Activated CD8-positive, alpha-beta memory T cell treated with anti-CD3 and anti-CD28 coated beads for 4 hours (primary cell): Measurements from ENCODE around the gene PCDH9.
"Not testable (repeated sequence)": the region's sequence is repeated elsewhere in the genome, so short reads cannot be mapped to it uniquely, and the experiment has no call there.

Experiments
- DNase-seq, 2 donors: peaks; one replicate each; pipeline ENCODE4 v3.0.0-alpha.2; 2020; ENCODE audit warnings: low read depth in 2 of 2

PCDH9 gene

DNA sequence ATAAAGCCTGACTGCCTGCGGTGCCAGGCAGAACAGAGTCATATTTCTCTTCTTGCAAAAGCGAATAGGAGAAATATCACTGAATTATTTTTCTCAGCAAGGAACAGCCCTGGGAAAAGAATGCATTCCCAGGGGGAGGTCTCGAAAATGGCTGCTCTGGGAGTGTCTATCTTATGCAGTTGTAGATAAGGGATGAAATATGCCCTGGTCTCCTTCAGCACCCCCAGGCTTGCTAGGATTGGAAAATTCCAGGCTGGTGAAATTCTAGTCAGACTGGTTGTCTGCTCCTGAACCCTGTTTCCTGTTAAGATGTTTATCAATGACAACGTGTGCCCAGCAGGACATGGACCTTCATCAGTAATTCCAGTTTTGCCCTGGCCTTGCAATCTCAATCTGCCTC lies 469.5 kb downstream of the PCDH9 start:
- DNase-seq = not testable (repeated sequence)

DNA sequence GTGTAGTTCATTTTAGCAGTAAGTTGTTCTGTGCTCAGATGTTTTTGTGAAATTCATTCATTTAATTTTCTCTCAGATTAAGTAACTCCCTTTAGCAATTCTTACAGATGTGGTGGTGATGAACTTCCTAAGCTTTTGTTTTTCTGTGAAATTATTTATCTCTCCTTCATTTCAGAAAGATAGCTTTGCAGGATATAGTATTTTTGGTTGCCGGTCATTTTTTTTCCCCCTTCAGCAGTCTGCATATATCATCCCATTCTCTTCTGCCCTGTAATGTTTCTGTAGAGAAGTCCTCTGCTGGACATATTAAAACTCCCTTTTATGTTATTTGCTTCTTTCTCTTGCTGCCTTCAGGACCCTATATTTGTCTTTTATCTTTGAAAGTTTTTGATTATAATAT lies 470.2 kb downstream of the PCDH9 start:
- DNase-seq = no peak

DNA sequence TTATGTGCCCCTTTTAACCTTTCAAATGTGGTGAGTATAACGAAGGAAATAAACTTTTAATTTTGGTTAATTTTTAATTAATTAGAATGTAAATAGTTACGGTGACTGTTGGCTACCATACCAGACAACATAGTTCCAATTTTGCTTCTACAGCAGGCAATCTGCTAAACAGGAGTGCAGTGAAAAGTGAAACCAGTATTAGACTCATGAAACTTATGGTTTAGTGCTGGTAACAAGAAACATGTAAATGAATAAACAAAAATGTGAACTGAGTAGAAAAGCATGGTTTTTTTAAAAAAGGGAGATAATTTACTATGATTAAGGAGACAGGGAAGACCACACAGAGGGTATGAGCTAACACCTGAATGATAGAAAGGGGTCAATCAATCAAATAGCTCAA lies 478.4 kb downstream of the PCDH9 start:
- DNase-seq = no peak

DNA sequence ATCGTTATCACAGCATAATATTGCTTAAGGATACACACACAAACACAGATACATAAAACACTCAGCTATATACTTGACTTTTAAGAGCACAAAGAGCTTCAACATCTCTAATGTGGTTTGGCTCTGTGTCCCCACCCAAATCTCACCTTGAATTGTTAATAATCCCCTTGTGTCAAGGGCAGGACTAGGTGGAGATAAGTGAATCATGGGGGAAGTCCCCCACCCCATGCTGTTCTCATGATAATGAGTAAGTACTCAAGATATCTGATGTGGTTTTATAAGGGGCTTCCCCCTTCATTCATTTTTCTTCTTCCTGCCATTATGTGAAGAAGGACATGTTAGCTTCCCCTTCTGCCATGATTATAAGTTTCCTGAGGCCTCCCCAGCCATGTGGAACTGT lies 481.4 kb downstream of the PCDH9 start:
- no peak for DNase-seq

DNA sequence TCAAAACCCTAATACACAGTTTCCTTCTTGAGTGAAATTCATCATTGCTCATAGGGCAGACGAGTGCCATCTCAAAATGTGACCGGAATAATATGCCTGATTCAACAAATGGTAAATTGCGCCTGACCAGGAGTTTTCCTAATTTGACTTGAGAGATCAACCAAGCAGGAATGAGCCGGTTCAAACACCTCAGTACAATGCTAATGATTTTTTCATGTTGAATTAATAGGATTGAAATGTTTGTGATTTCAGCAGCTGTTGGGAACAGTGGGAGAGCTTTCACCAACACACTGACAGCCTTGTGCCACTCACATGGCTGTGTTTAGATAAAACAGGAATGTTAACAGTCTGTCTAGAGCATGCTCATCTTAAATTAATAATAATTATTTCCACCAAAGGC lies 484.8 kb downstream of the PCDH9 start:
- no peak for DNase-seq

DNA sequence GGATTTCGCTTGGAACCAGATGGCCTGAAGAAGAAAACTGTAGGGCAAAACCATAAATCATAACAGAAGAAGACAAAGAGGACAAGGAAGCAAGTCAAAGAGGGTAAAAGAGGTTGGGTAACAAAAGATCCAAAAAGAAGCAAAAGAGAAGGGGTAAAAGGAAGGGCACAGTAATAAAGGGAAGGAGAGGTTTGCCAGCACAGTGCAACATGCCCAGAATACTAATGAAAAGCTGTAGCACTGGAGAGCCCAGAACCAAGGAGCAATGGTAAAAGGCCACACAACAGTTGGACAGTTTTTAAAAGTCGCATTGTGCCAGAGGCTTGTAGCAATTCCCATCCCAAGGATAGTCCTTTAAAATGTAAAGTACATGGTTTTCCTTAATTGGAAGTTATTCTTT lies 506.6 kb downstream of the PCDH9 start:
- no peak for DNase-seq

DNA sequence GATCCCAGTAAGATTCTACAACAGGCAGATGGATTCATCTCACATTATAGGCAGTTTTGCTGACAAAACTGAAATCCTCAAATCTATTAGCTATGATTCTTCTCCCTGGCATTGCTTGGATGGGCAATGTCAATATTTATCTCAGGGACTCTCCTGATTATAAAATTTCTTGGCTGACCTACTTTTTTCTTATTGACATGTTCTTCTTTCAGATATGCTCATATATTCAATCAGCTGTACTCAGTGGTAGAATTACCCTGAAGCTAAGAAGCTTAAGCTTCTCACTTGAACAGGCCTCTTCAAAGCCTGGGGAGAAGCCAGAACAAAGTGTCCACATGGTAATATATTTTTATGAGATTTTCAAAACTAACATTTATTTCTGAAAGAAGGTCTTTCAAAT lies 513.6 kb downstream of the PCDH9 start:
- no peak for DNase-seq

DNA sequence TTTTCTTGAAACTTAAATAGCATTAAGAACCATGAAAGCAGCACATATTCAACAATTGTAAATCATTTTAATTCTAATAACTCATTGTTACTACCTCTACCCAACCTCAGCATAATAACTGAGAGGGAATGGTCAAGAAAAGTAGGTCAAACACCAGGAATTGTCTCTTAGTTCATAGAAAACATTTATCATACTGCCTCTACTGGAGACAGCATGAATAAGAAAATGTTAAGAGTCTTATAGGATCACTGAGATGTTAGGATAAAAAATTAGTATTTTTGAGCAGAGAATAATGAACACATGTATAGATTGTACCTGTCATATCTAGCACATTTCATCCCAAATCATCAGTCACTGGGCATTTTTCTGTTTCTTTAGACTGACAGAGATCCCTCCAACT lies 515.3 kb downstream of the PCDH9 start:
- DNase-seq = no peak

DNA sequence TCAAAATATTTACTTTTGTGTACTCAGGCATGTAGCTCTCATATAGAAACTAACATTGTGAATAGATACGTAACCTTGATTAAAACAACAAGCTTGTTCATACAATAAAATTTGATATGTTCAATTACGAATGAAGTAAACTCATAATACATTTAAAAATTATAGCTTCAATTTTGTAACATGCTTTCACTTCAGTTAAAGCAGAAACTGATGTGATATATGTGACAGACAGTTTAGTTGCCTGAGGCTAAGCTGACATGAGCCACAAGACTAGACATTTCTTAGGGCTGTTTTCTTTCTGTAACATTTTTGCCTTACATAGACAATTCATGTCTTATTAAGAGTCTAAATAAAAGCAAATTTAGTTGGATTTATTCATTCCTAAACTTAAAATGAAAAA lies 526.0 kb downstream of the PCDH9 start:
- no peak for DNase-seq

DNA sequence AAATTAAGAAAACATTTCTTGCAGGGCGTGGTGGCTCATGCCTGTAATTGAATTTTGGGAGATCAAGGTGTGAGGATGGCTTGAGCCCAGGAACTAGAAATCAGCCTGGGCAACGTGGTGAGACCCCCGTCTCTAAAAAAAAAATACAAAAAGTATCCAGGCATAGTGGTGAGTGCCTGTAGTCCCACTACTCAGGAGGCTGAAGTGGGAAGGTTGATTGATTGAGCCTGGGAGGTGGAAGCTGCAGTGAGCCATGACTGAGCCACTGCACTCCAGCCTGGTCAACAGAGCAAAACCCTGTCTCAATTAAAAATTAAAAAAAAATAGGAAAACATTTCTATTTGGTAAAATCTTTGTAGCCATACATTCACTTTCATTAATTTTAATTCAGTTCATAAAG lies 526.5 kb downstream of the PCDH9 start:
- no peak for DNase-seq

DNA sequence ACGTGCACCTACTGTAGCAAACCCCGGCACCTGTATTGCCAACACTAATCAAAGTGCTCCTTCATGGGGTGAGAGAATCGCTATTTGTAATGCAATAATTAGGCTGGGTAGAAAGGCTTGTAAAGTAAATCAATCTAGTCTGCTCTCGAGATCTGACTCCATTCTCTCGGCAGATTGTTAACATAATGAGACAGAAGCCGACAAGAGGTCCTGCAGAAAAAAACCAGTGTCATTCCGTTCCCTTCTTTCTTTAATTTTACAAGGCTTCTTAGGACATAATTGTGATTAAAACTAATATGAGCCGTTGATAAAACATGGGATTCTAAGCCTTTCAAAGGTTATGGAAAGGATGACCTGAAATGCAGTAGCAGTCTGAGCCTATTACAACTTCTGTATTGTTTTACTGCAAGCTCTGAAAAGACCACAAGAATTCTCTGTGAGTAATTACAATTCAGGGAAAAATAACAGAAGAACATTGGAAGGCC lies 530.0 kb downstream of the PCDH9 start:
- no peak for DNase-seq

DNA sequence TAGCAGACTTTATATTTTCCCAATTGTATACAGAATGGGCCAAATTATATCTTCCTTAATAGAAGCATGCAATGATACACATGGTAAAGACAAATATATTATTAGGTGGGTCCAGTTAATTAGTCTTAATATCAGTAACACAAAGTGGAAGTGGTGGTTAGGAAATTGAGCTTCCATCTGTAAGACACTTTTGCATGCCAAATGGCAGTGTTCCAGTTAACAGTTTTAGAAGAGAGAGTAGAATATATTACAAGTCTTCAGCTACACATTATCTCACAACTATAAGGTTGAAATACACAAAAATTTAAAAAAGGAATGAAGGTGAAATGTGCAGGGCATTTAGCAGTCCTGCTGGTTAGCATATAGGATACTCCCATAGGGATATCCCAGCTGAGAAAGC lies 536.5 kb downstream of the PCDH9 start:
- no peak for DNase-seq

DNA sequence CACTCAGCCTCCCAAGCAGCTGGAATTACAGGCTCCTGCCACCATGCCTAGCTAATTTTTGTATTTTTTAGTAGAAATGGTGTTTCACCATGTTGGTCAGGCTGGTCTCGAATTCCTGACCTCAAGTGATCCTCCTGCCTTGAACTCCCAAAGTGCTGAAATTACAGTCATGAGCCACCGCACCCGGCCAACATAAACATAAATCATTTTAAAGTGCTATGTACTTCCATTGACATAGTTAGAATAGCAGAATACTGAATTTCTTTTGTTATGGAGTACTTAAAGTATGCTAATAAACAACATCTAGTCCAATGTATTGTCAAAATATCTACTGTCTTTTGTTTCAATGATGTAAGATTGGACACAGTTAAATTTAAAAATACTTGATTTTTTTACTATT lies 539.0 kb downstream of the PCDH9 start:
- no peak for DNase-seq

DNA sequence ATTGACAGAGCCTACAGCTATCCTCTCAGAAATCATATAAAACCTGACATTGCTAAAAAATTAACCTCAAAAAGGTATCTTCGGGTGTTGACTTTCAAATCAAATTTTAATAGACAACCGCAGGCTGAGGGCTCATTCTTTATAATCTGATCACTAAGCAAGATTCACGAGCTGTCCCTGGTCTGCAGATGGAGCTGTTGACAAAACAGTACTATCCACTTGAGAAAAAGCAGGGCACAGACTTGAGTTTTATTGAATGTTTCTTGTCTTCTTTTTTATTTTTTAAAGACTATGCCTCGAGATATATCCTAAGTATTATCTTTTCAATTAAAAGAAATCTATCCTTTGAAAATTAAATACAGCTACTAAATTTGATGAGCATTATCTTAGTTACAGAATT lies 540.5 kb downstream of the PCDH9 start:
- no peak for DNase-seq

DNA sequence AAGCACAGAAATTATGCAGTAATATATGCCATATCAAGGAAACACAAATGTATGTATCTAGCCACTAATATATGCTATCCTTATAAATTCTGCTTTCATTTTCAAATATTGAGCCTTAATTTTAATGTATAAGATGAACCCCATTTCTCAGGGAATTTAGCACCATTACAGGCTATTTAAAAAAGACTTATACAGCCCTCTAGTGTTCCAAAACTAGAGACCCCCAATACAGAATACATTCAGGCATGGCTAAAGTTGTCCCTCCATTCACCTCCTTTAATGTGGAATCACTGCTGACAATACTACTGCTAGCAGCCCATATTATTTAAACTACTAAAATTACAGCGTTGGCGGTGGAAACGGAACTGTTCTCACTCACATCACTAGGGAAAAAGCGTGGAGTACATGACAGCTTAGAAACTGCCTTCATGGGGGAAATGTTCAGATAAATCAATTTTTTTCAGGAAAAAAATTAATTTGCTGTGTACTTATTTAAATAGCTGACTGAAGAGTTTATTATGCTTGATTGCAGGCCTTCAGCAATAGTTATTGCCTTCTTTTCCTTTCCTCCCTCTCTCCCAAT lies 541.0 kb downstream of the PCDH9 start:
- no peak for DNase-seq

DNA sequence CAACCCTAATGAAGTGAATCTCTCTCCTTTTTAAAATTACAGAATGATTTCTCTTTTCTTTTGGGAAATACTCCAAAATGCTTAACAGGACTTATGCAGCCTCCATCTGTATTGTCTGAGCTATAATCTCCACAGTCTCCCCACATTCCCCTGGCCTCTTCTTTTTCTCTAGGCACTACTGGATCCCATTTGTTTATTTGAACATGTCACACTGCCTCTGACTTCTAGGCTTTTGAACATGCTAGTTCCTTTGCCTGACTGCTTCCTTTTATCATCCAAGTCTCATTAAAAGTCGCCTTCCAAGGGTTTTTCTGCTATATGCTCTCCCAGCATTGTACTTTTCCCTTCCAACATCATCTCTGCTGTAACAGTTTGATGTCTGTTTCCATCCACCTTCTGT lies 548.7 kb downstream of the PCDH9 start:
- DNase-seq = no peak

DNA sequence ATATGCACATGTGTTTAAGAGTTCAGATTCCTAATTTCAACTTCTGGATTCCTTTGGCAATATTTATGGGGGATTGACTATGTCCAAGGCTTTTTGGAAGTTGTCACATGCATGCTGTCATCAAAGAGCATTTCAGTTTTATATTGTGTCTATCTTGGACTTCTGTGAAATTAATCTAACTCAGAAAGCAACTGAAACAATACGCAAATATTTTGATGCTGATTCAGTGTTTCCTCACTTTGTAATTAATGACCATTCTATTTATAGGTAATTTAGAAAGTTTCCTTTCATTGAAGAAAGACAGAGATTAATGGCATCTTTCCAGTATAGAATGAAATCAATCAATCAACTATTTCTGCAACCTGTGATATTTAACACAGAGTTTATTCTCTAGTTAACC lies 550.1 kb downstream of the PCDH9 start:
- no peak for DNase-seq

DNA sequence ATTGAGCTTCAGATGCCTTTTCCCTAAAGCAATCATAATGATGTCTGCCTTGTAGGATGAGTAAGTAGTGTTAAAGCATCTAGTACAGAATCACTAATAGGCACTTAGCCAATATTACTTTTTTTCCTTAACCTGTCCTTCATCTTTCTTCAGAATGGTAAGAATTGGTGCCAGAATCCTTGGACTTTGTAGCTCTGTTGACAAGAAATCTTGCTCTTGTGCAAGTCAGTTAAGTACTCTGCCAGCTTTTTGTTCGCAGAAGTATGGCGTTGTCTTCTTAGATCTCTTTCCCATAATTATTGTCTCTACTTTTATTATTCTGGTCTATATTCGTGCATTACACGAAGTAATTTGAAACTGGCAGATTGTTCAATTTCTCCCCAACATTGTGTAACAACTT lies 554.5 kb downstream of the PCDH9 start:
- no peak for DNase-seq

DNA sequence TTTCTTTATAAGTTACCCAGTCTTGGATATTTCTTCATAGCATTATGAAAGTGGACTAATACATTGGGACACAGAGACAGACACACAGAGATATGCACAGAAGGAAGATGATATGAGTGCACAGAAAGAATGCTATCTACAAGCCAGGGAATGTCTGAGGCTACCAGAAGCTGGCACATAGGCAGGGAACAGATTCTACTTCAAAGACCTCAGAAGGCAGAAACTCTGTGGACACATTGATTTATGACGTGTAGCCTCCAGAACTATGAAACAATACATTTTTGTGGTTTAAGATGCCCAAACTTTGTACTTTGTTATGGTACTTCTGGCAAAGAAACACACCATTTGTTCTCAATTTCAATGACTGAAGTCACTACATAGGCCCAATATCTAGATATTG lies 556.7 kb downstream of the PCDH9 start:
- no peak for DNase-seq

DNA sequence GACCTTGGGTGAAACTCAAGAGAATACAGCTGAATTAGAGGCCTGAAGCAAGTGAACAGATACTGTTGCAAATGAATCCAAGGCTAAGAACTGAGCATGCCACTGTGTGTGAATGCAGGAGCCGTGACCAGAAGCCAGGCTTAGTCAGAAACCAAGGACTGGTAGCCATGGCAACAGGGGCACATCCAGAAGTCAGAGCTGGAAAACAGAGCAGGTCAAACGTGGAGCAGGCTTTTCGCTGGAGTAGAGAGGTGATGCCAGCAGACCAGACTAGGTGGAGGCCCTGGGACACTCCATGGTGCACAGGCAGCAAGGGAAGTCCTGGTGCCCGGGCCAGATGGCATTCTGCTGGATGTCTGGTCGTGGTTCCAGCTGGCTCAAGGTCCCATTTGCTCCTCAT lies 564.1 kb downstream of the PCDH9 start:
- DNase-seq = no peak

DNA sequence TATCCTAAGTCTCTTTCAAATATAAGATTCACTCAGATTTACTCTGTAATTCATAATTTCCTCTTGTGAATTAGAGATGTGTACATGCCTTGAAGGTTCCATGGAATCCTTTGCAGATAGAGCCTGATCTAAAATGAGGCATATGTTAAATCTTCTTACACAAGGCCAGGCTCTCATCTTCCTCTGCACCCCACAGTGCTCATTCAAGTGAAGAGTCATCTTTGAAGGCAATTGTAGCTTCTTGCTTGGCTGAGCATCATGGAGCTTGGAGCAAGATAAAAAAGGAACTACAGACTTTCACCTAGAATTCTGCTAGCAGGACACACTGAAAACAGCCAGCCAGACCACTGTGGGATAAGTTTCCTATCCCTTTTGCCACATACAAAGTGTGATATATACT lies 566.4 kb downstream of the PCDH9 start:
- no peak for DNase-seq

DNA sequence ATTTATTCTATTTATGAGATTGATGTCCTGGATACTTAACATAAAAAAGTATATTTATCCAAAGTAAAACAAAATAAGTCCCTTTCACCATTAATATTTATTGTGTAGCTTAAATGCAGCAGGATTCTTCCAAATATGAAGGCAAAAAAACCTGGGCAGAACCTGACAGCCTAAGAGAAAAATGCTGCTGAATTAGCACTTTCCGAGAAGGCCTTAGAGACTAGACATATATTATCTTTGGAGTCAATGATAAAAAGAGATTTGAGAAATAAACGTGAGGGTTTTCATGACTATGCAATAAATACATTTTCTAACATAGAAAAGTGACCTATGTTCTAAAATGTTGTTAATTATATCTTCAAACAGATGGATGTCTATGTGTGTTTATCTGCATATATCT lies 566.9 kb downstream of the PCDH9 start:
- no peak for DNase-seq

DNA sequence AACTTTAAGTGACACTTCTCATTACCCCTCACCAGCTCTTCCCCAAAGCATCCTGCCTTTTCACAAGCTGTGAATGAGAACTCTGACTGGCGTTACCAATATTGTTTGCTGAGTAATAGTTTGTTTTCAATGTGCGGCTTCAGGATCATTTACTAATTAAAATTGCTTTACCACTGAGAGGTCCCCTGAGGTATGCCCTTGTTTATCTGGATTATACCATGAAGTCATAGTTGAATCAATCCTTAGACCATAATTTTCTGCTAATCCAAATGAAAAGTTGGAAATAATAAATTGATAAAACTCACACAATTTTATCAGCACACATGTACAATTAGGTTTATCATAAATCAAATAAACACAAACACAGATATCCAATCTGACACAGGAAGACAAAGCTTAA lies 568.8 kb downstream of the PCDH9 start:
- no peak for DNase-seq

DNA sequence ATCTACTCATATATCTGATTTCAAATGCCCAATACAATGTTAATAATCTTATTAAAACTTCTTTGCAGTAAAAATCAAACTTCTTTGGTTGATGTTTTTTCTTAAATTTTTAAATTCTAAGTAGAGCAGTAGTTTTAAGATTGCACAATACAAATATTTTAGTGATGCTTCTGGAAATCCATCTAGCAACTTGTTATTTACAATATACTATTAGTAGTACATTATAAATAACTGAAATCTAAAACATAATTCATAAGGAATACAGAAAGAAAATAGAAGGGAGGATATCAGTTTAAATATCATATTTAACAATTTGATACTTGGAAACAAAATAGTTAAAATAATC lies 569.7 kb downstream of the PCDH9 start:
- DNase-seq = no peak
